ENCODE measurements around the gene CCDC174. TPM values are rescaled to one million over a fixed set of nuclear protein-coding genes. Genes with fewer than 3 reads are reported as not detected.

Gene CCDC174
- total RNA-seq, 2 donors from 2014 or later, result 18.7 to 20.1 TPM

DNA sequence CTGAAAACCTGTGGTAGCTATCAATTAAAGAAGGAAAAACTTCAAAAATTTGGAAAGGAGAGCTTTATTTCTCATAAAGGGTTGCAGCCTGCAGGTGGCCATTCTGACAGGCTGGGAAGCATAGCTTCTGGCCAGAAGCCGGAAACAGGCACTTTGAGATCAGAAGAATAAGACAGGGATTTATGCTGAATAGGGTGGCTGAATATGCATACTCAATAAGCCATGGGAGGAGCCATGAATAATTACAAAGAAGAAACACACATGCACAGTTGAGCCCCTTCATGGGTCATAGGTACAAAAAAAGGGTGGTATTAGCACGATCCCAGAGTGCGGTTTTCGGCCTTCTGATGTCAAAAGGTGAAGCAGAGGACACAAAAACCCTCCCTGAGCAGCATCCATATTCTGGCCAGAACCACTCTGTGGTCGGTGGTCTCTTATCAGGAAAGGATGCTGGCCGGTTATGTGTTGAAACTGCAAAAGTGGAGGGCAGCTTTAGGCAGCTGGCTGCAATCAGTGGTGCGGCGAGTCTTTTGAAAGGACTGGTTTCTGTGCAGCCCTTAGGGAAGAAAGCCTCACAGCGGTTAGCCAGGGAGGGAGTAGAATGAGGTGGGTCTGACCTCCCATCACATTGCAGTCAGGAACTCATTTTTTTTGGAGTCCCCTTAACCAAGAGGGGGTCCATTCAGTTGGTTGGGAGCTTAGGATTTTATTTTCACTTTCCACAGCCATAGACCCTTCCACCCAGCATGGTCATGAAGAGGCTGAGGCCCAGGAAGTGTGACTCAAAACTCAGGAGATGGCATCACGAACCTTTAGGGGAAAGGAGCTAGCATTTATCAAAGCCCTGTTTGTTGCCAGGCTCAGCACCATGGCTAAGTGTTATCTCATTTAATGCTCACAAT is 34.7 kb upstream of the CCDC174 start:
- no peak for DNase-seq
- TF ChIP-seq, protein P1, sequence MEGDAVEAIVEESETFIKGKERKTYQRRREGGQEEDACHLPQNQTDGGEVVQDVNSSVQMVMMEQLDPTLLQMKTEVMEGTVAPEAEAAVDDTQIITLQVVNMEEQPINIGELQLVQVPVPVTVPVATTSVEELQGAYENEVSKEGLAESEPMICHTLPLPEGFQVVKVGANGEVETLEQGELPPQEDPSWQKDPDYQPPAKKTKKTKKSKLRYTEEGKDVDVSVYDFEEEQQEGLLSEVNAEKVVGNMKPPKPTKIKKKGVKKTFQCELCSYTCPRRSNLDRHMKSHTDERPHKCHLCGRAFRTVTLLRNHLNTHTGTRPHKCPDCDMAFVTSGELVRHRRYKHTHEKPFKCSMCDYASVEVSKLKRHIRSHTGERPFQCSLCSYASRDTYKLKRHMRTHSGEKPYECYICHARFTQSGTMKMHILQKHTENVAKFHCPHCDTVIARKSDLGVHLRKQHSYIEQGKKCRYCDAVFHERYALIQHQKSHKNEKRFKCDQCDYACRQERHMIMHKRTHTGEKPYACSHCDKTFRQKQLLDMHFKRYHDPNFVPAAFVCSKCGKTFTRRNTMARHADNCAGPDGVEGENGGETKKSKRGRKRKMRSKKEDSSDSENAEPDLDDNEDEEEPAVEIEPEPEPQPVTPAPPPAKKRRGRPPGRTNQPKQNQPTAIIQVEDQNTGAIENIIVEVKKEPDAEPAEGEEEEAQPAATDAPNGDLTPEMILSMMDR (conservative IDR thresholded peaks at IDR 0.05), result no peak
- H3K27ac Mint-ChIP-seq, result no peak overlapping the region

GRCh38 chr3:14617508-14618023 is 34.0 kb upstream of the CCDC174 start:
- H3K27ac Mint-ChIP-seq, result no peak overlapping the region
- no peaks in the 10 kb centered on the region for H3K27me3 ChIP-seq (ENCODE audit: control insufficient read depth, insufficient read depth, low read length, poor library complexity, severe bottlenecking)
- H3K4me1 Mint-ChIP-seq, result no peaks in the 10 kb centered on the region
- H3K36me3 ChIP-seq (ENCODE audit: control insufficient read depth, insufficient read depth, low read length), result no peaks in the 10 kb centered on the region
- no peak overlapping the region for H3K9ac ChIP-seq (ENCODE audit: extremely low read depth, low read length, poor library complexity, severe bottlenecking)
- 89 to 94% methylated on average over 4 to 6 of the region's 6 CpGs for WGBS, 2 experiments (ENCODE audit: insufficient coverage in 1 of 2, insufficient read length in 1 of 2)
- peaks cover under 1% of the 10 kb centered on the region for H3K4me1 ChIP-seq (ENCODE audit: control insufficient read depth, insufficient read depth, low read length)
- no peak for DNase-seq
- peaks cover 7% of the 10 kb centered on the region for H3K27me3 Mint-ChIP-seq (ENCODE audit: insufficient read depth)
- no peaks in the 10 kb centered on the region for H3K36me3 Mint-ChIP-seq (ENCODE audit: low read depth)
- no peaks in the 10 kb centered on the region for H3K9me3 ChIP-seq (ENCODE audit: control insufficient read depth, low read length)
- H3K27ac ChIP-seq (ENCODE audit: low read depth, low read length), result no peak overlapping the region
- no peak overlapping the region for H3K4me3 Mint-ChIP-seq
- TF ChIP-seq, protein P1 (conservative IDR thresholded peaks at IDR 0.05), result no peak
- H3K9me3 Mint-ChIP-seq, result no peaks in the 10 kb centered on the region
- no peak overlapping the region for H3K4me3 ChIP-seq (ENCODE audit: low read length)

More for the DNA sequence above, 34.7 kb upstream of the CCDC174 start:
- Histone ChIP-seq H3K4me3 (ENCODE audit: low read length) (no peak overlapping the region), H3K9me3 (ENCODE audit: control insufficient read depth, low read length) (no peaks in the 10 kb centered on the region), H3K4me1 (ENCODE audit: control insufficient read depth, insufficient read depth, low read length) (no peaks in the 10 kb centered on the region), H3K9ac (ENCODE audit: extremely low read depth, low read length, poor library complexity, severe bottlenecking) (no peak overlapping the region), H3K27me3 (ENCODE audit: control insufficient read depth, insufficient read depth, low read length, poor library complexity, severe bottlenecking) (no peaks in the 10 kb centered on the region), H3K36me3 (ENCODE audit: control insufficient read depth, insufficient read depth, low read length) (no peaks in the 10 kb centered on the region), H3K27ac (ENCODE audit: low read depth, low read length) (no peak overlapping the region)
- H3K9me3 Mint-ChIP-seq, result no peaks in the 10 kb centered on the region
- H3K4me1 Mint-ChIP-seq, result no peaks in the 10 kb centered on the region
- no peak overlapping the region for H3K4me3 Mint-ChIP-seq
- 86 to 87% methylated on average over 9 to 10 of the region's 10 CpGs for WGBS, 2 experiments (ENCODE audit: insufficient coverage in 1 of 2, insufficient read length in 1 of 2)
- peaks cover 12% of the 10 kb centered on the region for H3K27me3 Mint-ChIP-seq (ENCODE audit: insufficient read depth)
- no peaks in the 10 kb centered on the region for H3K36me3 Mint-ChIP-seq (ENCODE audit: low read depth)

DNA sequence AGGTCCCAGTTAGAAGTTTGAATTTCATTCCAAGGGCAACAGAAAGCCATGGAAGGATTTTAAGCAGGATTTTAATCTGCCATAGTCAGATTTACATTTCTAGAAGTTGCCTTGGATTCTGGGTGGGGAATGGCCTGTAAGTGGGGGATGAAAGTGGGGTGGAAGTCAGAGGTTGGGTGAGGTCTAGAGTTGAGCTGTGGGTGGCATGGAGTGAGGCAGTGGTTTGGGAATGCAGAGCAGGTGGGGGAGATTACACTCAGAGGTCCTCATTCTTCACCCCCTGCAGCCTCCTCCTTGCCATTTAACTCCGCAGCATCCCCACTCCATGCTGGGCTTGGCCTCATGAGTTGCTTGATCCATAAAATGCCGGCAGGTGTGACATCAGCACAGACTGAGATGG is 32.0 kb upstream of the CCDC174 start:
- peaks cover 3% of the 10 kb centered on the region for H3K27me3 Mint-ChIP-seq (ENCODE audit: insufficient read depth)
- no peak overlapping the region for H3K4me3 Mint-ChIP-seq
- H3K36me3 Mint-ChIP-seq (ENCODE audit: low read depth), result no peaks in the 10 kb centered on the region
- WGBS, 2 experiments (ENCODE audit: insufficient coverage in 1 of 2, insufficient read length in 1 of 2), result 73 to 92% methylated on average over 2 of the region's 2 CpGs
- Histone ChIP-seq H3K36me3 (ENCODE audit: control insufficient read depth, insufficient read depth, low read length) (no peaks in the 10 kb centered on the region), H3K4me1 (ENCODE audit: control insufficient read depth, insufficient read depth, low read length) (peaks cover 2% of the 10 kb centered on the region), H3K27ac (ENCODE audit: low read depth, low read length) (no peak overlapping the region), H3K9ac (ENCODE audit: extremely low read depth, low read length, poor library complexity, severe bottlenecking) (no peak overlapping the region), H3K27me3 (ENCODE audit: control insufficient read depth, insufficient read depth, low read length, poor library complexity, severe bottlenecking) (no peaks in the 10 kb centered on the region), H3K4me3 (ENCODE audit: low read length) (no peak overlapping the region), H3K9me3 (ENCODE audit: control insufficient read depth, low read length) (no peaks in the 10 kb centered on the region)
- peaks cover under 1% of the 10 kb centered on the region for H3K4me1 Mint-ChIP-seq
- TF ChIP-seq, protein P1 (conservative IDR thresholded peaks at IDR 0.05), result no peak
- no peak overlapping the region for H3K27ac Mint-ChIP-seq
- no peaks in the 10 kb centered on the region for H3K9me3 Mint-ChIP-seq
- no peak for DNase-seq

All from endodermal cell (in vitro differentiated cells).